Lower lobe of right lung (tissue), 2 donors: Measurements from ENCODE around the gene ART5. TPM values are rescaled to one million over a fixed set of nuclear protein-coding genes. Genes with fewer than 3 reads are reported as not detected.

ENCODE experiments used
- ATAC-seq, 2 donors: fragments of 200-7000 bp; cut with Tn5 transposase; one replicate each; pipeline ENCODE4 v1.9.1; 2020 to 2022; ENCODE audit warnings: mild to moderate bottlenecking in 2 of 2, moderate library complexity in 2 of 2
- DNase-seq: peaks from one replicate; pipeline ENCODE4 v3.0.0-alpha.2; 2020
- H3K27ac ChIP-seq: fragments of 200-600 bp; one replicate; pipeline ENCODE4 v1.8.0; 2022
- H3K27me3 ChIP-seq: fragments of 200-600 bp; one replicate; pipeline ENCODE4 v1.8.0; 2022; ENCODE audit warnings: low read depth
- H3K36me3 ChIP-seq: fragments of 200-600 bp; one replicate; pipeline ENCODE4 v1.8.0; 2022; ENCODE audit warnings: mild to moderate bottlenecking
- H3K4me1 ChIP-seq: fragments of 200-600 bp; one replicate; pipeline ENCODE4 v1.8.0; 2022
- H3K4me3 ChIP-seq: fragments of 200-600 bp; one replicate; pipeline ENCODE4 v1.8.0; 2022; ENCODE audit warnings: mild to moderate bottlenecking
- H3K9me3 ChIP-seq: fragments of 200-600 bp; one replicate; pipeline ENCODE4 v1.8.0; 2022
- intact Hi-C: fragments of 100-400 bp; cut with DNase I; formaldehyde crosslinking; loops from one replicate; pipeline ENCODE4 v1.11.0; 2022
- total RNA-seq: library from RNA; stranded (reverse); fragmentation: NEBNext Ultra II Directional; extraction: Animal tissue kit (Norgen Biotek cat#: 25700); gene quantifications from one replicate; pipeline ENCODE4 v1.2.1, GENCODE V29; 2021
- TF ChIP-seq, protein P1 (sequence below): fragments of 200-600 bp; IDR thresholded peaks from one replicate; pipeline ENCODE4 v1.8.0; 2022; ENCODE audit warnings: antibody characterized with exemption, mild to moderate bottlenecking
- donor health status: DM: no; HTN: yes; CAD: no; lungs with severe emphysema.

Gene ART5
- total RNA-seq, 1 donor from 2014 or later: 2.2 TPM

DNA sequence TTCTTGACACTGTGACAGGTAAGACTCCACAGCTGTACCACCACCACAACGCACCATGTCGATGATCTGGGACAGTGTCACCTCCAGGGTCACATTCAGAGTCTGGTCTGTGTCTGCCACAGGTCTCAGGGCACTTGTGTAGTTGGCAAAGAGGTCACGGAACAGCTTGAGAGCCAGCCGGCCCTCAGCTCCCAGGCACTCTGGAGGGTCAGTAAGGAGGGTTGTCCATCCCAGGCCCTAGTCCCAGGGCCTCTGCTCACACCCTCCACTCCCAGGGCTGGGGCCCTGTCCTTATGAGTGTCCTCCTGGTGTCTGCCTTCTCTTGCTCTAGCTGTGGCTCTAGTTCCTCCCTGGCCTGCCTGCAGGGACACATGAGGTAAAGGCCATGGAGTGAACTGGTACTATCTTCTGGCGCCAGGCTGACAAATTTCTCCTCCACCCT, 28.0 kb upstream of the ART5 start:
- no peaks in the 10 kb centered on the region for H3K4me1 ChIP-seq
- intact Hi-C loops: no loop called here
- H3K36me3 ChIP-seq: peaks cover 88% of the 10 kb centered on the region
- H3K9me3 ChIP-seq: no peaks in the 10 kb centered on the region
- ATAC-seq (no peak), DNase-seq (no peak)
- TF ChIP-seq, protein P1, sequence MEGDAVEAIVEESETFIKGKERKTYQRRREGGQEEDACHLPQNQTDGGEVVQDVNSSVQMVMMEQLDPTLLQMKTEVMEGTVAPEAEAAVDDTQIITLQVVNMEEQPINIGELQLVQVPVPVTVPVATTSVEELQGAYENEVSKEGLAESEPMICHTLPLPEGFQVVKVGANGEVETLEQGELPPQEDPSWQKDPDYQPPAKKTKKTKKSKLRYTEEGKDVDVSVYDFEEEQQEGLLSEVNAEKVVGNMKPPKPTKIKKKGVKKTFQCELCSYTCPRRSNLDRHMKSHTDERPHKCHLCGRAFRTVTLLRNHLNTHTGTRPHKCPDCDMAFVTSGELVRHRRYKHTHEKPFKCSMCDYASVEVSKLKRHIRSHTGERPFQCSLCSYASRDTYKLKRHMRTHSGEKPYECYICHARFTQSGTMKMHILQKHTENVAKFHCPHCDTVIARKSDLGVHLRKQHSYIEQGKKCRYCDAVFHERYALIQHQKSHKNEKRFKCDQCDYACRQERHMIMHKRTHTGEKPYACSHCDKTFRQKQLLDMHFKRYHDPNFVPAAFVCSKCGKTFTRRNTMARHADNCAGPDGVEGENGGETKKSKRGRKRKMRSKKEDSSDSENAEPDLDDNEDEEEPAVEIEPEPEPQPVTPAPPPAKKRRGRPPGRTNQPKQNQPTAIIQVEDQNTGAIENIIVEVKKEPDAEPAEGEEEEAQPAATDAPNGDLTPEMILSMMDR: no peak
- H3K27ac ChIP-seq: no peak overlapping the region
- H3K4me3 ChIP-seq: no peak overlapping the region
- no peaks in the 10 kb centered on the region for H3K27me3 ChIP-seq

DNA sequence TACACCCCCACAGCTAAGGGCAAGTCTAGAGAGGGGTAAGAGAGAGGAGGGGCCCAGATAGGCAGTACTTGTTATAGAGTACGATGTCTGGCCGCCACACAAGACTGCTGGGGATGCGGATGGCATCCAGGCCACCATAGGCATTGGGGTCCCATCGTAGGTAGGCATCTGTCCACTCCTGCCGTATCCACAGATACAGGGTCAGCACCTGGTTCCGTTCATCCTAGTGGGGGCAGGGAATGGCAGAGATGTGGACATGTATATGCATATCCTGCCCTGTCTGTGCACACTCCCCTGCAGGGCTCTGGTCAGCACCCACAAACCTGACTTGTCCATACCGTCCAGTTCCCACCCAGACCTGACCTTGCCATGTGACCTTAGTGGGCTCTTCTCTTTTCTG, 27.3 kb upstream of the ART5 start:
- no peaks in the 10 kb centered on the region for H3K9me3 ChIP-seq
- peak in 1 of 2 donors; percentile 5 for ATAC-seq
- DNase-seq: no peak
- H3K4me1 ChIP-seq: no peaks in the 10 kb centered on the region
- H3K27ac ChIP-seq: no peak overlapping the region
- H3K4me3 ChIP-seq: no peak overlapping the region
- H3K27me3 ChIP-seq: no peaks in the 10 kb centered on the region
- TF ChIP-seq, protein P1: no peak
- intact Hi-C loops: no loop called here
- H3K36me3 ChIP-seq: peaks cover 86% of the 10 kb centered on the region

DNA sequence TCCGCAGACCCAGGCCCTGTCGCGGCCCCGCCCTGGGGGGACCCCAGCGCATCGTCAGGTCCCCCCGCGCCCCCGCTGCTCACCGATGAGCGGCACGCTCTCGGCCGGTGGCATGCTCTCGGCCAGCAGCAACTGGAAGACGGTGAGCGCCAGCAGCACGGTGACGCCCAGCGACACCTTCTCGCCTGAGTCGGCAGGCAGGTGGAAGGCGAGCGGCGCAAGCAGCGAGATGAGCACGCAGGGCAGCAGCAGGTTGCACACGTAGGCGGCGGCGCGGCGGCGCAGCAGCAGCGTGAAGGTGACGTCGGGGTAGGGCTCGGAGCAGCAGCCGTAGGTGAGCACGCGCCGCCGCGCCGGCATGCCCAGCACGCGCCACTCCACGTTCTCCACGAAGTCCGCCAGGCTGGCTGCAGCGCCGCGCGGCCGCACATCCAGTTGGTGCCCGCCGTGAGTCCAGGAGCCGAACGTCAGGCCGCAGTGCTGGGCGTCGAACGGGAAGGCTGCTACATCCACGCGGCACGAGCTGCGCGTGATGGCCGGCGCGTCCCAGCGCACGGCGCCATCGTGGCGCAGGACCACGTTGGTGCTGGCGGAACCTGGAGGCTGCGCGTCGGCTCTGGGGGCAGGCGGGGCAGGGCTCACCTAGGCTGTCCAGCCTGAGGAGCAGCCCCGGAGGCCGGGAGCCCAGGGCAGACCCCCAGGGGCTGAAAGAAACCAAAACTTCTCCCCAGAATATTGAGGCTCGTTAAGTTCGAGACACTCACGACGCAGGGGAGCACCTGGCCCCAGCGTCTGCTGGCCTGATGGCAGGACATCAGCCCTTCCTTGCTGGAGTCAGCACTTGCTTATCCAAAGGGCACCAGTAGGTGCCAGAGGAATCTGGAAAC, 25.6 kb upstream of the ART5 start:
- TF ChIP-seq, protein P1: no peak
- no peak overlapping the region for H3K27ac ChIP-seq

DNA sequence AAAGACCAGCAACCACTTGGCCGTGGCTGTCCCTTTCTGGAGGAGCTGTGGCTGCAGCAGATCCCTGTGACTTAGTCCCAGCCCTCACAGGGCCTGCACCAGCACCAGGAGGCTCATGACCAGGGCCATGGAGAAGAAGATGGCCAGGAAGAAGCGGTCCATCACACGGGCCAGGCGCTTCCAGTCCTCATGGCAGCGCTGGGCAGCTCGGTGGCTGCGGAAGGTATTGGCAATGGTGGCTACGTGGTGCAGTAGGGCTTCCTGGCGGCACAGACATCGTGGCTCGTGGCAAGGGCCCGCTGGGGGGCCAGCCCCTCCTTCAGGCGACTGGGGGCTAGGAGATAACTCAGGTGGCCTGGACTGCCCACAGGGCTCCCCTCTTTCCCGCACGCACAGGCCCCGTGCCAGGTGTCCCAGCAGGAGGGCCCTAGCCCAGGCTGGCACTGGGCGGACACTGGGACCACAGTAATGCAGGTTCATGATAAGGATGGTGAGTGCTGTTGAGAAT, 24.3 kb upstream of the ART5 start:
- intact Hi-C loops: no loop called here
- no peak for DNase-seq

More for the DNA sequence above, 25.6 kb upstream of the ART5 start:
- ATAC-seq (no peak), DNase-seq (no peak)
- Histone ChIP-seq H3K4me3 (no peak overlapping the region), H3K4me1 (no peaks in the 10 kb centered on the region), H3K9me3 (no peaks in the 10 kb centered on the region), H3K36me3 (peaks cover 69% of the 10 kb centered on the region), H3K27me3 (no peaks in the 10 kb centered on the region)
- intact Hi-C loops: no loop called here

GRCh38 chr11:3665336-3666022, 23.7 kb upstream of the ART5 start:
- intact Hi-C loops: no loop called here
- H3K27me3 ChIP-seq: no peaks in the 10 kb centered on the region
- ATAC-seq: peak in 1 of 2 donors; percentile 6
- TF ChIP-seq, protein P1: no peak
- H3K27ac ChIP-seq: no peak overlapping the region
- H3K36me3 ChIP-seq: peaks cover 51% of the 10 kb centered on the region
- no peak for DNase-seq
- H3K4me3 ChIP-seq: no peak overlapping the region
- no peaks in the 10 kb centered on the region for H3K9me3 ChIP-seq
- H3K4me1 ChIP-seq: no peaks in the 10 kb centered on the region

More for the DNA sequence above, 24.3 kb upstream of the ART5 start:
- Histone ChIP-seq H3K27me3 (no peaks in the 10 kb centered on the region), H3K4me1 (no peaks in the 10 kb centered on the region), H3K9me3 (no peaks in the 10 kb centered on the region), H3K36me3 (peaks cover 56% of the 10 kb centered on the region), H3K27ac (no peak overlapping the region), H3K4me3 (no peak overlapping the region)
- no peak for ATAC-seq
- TF ChIP-seq, protein P1: no peak
